SK-N-SH treated with all-trans-retinoic acid at 6 μM for 48 hours (cell line): ENCODE results near the gene OR13F1.

Experiments used
- ATAC-seq: fragments of 200-7000 bp; cut with Tn5 transposase; 3 replicates; pipeline ENCODE4 v1.9.1; 2020; ENCODE audit warnings: mild to moderate bottlenecking, moderate library complexity
- ARNTL ChIP-seq: fragments of 450-650 bp; formaldehyde crosslinking; IDR thresholded peaks from 2 replicates; pipeline ENCODE4 v1.5.0; 2020; ENCODE audit warnings: low read depth, mild to moderate bottlenecking, moderate library complexity, borderline replicate concordance
- BACH2 ChIP-seq: fragments of 250-450 bp; sonication (Bioruptor Pico); IDR thresholded peaks from 2 replicates; pipeline ENCODE4 v1.9.0; 2021; ENCODE audit warnings: mild to moderate bottlenecking, borderline replicate concordance
- CREB5 ChIP-seq: fragments of 250-450 bp; sonication (Bioruptor Pico); IDR thresholded peaks from 2 replicates; pipeline ENCODE4 v1.5.1; 2020; ENCODE audit warnings: low read depth, mild to moderate bottlenecking, moderate library complexity
- CSDC2 ChIP-seq: fragments of 250-450 bp; sonication (Bioruptor Pico); IDR thresholded peaks from 2 replicates; pipeline ENCODE4 v1.5.0; 2020; ENCODE audit warnings: mild to moderate bottlenecking, moderate library complexity
- CSRNP3 ChIP-seq: fragments of 250-450 bp; sonication (Bioruptor Pico); IDR thresholded peaks from 2 replicates; pipeline ENCODE4 v1.5.1; 2021; ENCODE audit warnings: mild to moderate bottlenecking, moderate library complexity
- ESRRG ChIP-seq: fragments of 250-450 bp; sonication (Bioruptor Pico); IDR thresholded peaks from 2 replicates; pipeline ENCODE4 v1.6.1; 2021; ENCODE audit warnings: mild to moderate bottlenecking
- GLIS3 ChIP-seq: fragments of 250-450 bp; sonication (Bioruptor Pico); IDR thresholded peaks from 2 replicates; pipeline ENCODE4 v1.5.0; 2020; ENCODE audit warnings: mild to moderate bottlenecking, moderate library complexity
- ISL1 ChIP-seq: fragments of 250-450 bp; sonication (Bioruptor Pico); IDR thresholded peaks from 2 replicates; pipeline ENCODE4 v2.1.2; 2022; ENCODE audit warnings: mild to moderate bottlenecking, moderate library complexity
- OSR1 ChIP-seq: fragments of 250-450 bp; sonication (Bioruptor Pico); IDR thresholded peaks from 2 replicates; pipeline ENCODE4 v1.8.0; 2022; ENCODE audit warnings: moderate library complexity, mild to moderate bottlenecking, inconsistent platforms
- PATZ1 ChIP-seq: fragments of 250-450 bp; sonication (Bioruptor Pico); IDR thresholded peaks from 2 replicates; pipeline ENCODE4 v1.8.0; 2020; ENCODE audit warnings: mild to moderate bottlenecking, moderate library complexity, borderline replicate concordance
- POU6F1 ChIP-seq: fragments of 250-450 bp; sonication (Bioruptor Pico); IDR thresholded peaks from 2 replicates; pipeline ENCODE4 v1.8.0; 2021; ENCODE audit warnings: low read depth, mild to moderate bottlenecking, moderate library complexity, borderline replicate concordance
- PPARA ChIP-seq: fragments of 250-450 bp; sonication (Bioruptor Pico); IDR thresholded peaks from 2 replicates; pipeline ENCODE4 v1.5.0; 2020; ENCODE audit warnings: mild to moderate bottlenecking, borderline replicate concordance
- RARB ChIP-seq: fragments of 250-450 bp; sonication (Bioruptor Pico); IDR thresholded peaks from 2 replicates; pipeline ENCODE4 v1.8.0; 2021; ENCODE audit warnings: mild to moderate bottlenecking, moderate library complexity
- SNAI2 ChIP-seq: fragments of 250-450 bp; sonication (Bioruptor Pico); IDR thresholded peaks from 2 replicates; pipeline ENCODE4 v1.5.0; 2020; ENCODE audit warnings: mild to moderate bottlenecking, moderate library complexity
- TCF4 ChIP-seq: fragments of 250-450 bp; sonication (Bioruptor Pico); IDR thresholded peaks from 2 replicates; pipeline ENCODE4 v1.8.0; 2021; ENCODE audit warnings: mild to moderate bottlenecking, moderate library complexity, borderline replicate concordance
- TOX ChIP-seq: fragments of 250-450 bp; sonication (Bioruptor Pico); IDR thresholded peaks from 2 replicates; pipeline ENCODE4 v1.8.0; 2021; ENCODE audit warnings: mild to moderate bottlenecking, moderate library complexity, borderline replicate concordance
- TSHZ2 ChIP-seq: fragments of 250-450 bp; sonication (Bioruptor Pico); IDR thresholded peaks from 2 replicates; pipeline ENCODE4 v1.5.0; 2020; ENCODE audit warnings: mild to moderate bottlenecking, moderate library complexity
- ZC3H10 ChIP-seq: fragments of 250-450 bp; sonication (Bioruptor Pico); IDR thresholded peaks from 2 replicates; pipeline ENCODE4 v1.5.1; 2021; ENCODE audit warnings: mild to moderate bottlenecking, moderate library complexity
- ZFP3 ChIP-seq: fragments of 250-450 bp; sonication (Bioruptor Pico); IDR thresholded peaks from 2 replicates; pipeline ENCODE4 v1.5.0; 2020; ENCODE audit warnings: mild to moderate bottlenecking, moderate library complexity
- ZFP30 ChIP-seq: fragments of 450-650 bp; formaldehyde crosslinking; IDR thresholded peaks from 2 replicates; pipeline ENCODE4 v1.5.0; 2022; ENCODE audit warnings: mild to moderate bottlenecking, moderate library complexity
- ZNF565 ChIP-seq: fragments of 450-650 bp; formaldehyde crosslinking; conservative IDR thresholded peaks from 2 replicates; pipeline ENCODE4 v1.5.0; 2020; ENCODE audit warnings: low read depth, mild to moderate bottlenecking, moderate library complexity
- ZNF70 ChIP-seq: fragments of 450-650 bp; formaldehyde crosslinking; IDR thresholded peaks from 2 replicates; pipeline ENCODE4 v1.5.0; 2020; ENCODE audit warnings: mild to moderate bottlenecking, moderate library complexity

OR13F1 gene

GRCh38 chr9:104536756-104537155 lies 32.7 kb downstream of the OR13F1 start, which contains the start of gene OR13C3:
Gene OR13C3, minus strand, starts transcription at chr9:104536856. Its CDS starts 133 bp downstream, at chr9:104536723.
- ATAC-seq, result no peak
- TF ChIP-seq TCF4 (CRISPR knock-in tag) (no peak), ZFP30 (CRISPR knock-in tag) (no peak), ZFP3 (no peak), TSHZ2 (CRISPR knock-in tag) (no peak), PPARA (CRISPR knock-in tag) (no peak), OSR1 (CRISPR knock-in tag) (no peak), ZNF565 (no peak), TOX (CRISPR knock-in tag) (no peak), CREB5 (no peak), RARB (CRISPR knock-in tag) (no peak), PATZ1 (no peak), POU6F1 (CRISPR knock-in tag) (no peak), ARNTL (CRISPR knock-in tag) (no peak), ZC3H10 (CRISPR knock-in tag) (no peak), GLIS3 (CRISPR knock-in tag) (no peak), BACH2 (CRISPR knock-in tag) (no peak), CSDC2 (no peak), ESRRG (no peak)

- TF ChIP-seq TOX (CRISPR knock-in tag) (no peak), ZFP3 (no peak)
- ATAC-seq, result no peak
These were observed 35.2 kb downstream of the OR13F1 start for GRCh38 chr9:104539275-104539674.

GRCh38 chr9:104544644-104545043 lies 40.6 kb downstream of the OR13F1 start:
- no peak for TF ChIP-seq ZNF565
- TF ChIP-seq ZFP30 (CRISPR knock-in tag), result no peak
- no peak for TF ChIP-seq TSHZ2 (CRISPR knock-in tag)
- TF ChIP-seq ZNF70 (CRISPR knock-in tag), result no peak
- no peak for TF ChIP-seq GLIS3 (CRISPR knock-in tag)
- no peak for TF ChIP-seq CSDC2
- TF ChIP-seq CSRNP3 (CRISPR knock-in tag), result no peak
- no peak for TF ChIP-seq ISL1 (CRISPR knock-in tag)
- no peak for TF ChIP-seq OSR1 (CRISPR knock-in tag)
- TF ChIP-seq SNAI2 (CRISPR knock-in tag), result no peak
- TF ChIP-seq TCF4 (CRISPR knock-in tag), result no peak
- TF ChIP-seq POU6F1 (CRISPR knock-in tag), result no peak
- no peak for TF ChIP-seq PPARA (CRISPR knock-in tag)
- TF ChIP-seq ARNTL (CRISPR knock-in tag), result no peak
- no peak for TF ChIP-seq ESRRG
- no peak for ATAC-seq
